GM19324 (cell line): ENCODE measurements around the gene CHD6.
A peak's percentile ranks its signal among the peaks of the same experiment; 100 is the strongest.

ENCODE experiments used
- ATAC-seq: cut with Tn5 transposase; IDR thresholded peaks from one replicate; pipeline ENCODE4 v1.9.1; 2021; ENCODE audit warnings: mild to moderate bottlenecking, moderate library complexity; ENCODE audit not compliant: unreplicated experiment, low FRiP score

The CHD6 gene

DNA sequence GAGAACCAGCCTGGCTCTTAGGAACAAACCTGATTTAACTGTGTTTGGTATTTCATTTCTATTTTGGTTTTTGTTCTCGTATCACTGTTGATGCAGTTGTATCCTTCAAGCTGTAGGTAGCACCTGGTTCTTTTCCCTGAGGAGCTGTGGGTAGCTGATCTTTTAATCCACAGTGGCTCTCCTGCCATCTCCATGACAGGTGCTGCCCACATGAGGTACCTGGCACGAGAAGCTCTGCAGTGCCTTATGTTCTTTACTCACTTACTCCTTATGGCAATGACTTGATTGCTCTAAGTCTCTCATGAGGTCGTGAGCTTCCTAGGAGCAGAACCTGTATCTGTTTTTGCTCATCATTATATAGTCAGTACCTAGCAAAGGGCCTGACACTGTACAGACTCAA lies 177.3 kb downstream of the CHD6 start:
- no peak for ATAC-seq

DNA sequence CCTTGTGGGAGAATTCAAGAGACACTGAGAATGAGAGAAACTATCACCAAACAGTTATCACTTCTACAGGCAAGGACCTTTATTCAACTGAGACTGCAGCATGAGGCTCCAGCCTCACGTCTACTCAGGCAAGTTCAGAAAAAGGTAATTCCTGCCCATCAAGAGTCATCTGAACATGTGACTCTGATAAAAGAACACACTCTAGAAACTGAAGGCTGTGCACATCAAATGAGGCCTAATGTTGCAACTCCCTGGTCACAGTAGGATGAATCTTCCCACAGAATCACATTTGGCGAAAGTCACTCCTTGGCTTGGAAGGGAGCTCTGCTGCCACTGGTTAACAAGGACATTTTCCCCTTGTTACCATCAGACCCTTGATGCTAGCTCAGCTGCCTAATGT lies 180.3 kb downstream of the CHD6 start:
- ATAC-seq = no peak

DNA sequence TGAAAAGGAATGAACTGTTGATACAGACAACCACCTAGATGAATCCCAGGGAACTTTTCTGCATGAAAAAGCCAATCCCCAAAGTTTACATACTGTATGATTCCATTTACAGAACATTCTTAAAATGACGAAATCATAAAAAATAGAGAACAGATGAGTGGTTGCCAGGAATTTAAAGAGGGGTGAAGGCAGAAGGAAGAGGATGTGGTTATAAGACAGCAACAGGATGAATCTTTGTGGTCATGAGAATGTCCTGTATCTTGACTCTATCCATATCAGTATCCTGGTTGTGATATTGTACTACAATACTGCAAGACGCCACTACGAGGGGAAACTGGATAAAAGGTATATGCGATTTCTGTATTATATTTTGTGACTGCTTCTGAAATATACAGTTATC lies 181.5 kb downstream of the CHD6 start:
- ATAC-seq = no peak

DNA sequence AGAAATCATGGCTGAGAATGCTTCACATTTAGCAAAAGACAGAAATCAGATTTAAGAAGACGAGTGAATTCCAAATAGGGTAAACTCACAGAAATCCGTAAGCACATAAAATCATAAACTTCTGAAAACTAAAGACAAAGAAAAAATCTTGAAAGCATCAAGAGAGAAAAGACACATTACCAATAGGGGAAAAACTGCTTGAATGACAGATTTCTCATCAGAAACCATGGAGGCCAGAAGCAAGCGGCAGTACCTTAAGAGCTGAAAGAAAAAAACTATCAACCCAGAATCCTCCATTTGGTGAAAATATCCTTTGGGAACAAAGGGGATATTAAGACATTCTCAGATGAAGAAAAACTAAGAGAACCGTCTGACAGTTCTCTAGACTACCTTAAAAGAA lies 185.0 kb downstream of the CHD6 start:
- ATAC-seq = no peak

DNA sequence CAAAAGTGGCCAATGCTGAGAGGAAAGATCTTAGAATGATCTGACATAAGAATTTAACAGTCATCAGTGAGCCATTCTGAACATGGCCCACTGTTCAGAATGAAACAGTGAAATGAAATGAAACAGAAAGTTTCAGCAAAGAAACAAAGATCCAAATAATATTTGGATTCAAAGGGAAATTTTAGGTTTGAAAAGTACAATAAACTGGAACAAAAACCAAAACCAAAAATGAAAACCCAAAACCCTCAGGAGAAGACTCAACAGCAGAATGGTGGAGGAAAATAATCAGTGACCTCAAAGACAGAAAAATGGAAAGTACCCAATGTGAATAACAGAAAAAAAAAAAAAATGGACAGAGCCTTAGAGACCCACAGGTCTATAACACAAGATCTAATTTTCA lies 185.4 kb downstream of the CHD6 start:
- ATAC-seq = no peak

DNA sequence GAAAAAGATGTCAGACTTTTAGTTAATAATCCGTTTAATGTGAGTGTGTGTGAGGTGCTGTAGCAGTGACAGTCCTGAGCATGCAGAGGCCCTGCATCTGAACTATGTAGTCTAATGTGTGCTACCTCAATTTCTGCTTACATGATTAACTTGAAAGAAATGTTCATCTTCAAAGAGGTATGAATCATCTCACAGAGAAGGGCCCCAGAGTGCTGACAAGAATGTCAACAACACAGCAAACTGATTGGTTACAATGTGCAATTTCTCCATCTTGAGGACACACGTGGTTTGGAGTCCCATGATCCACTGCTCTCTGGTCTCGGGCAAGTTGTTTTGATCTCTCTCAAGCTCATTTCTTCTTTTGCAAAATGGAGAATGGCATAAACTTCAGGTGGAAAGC lies 189.9 kb downstream of the CHD6 start:
- no peak for ATAC-seq

DNA sequence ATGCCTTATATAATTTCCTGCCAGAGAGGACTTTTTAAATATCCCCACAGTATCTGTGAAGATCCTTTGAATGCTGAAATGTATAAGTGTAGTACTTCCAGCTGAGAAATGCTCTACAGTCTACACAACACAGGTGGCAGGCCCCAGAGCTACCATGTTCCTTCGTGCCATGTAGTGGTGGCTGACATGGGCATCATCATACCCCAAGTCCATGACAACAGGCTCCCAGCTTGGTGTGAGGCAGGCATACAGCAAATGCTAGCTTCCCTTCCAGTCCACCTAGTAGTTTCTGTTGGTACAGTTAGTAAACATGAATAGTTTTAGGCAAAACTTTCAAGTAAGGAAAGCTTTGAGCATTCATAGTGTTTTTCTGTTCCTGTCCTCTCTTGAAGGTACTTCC lies 190.3 kb downstream of the CHD6 start:
- ATAC-seq = no peak

DNA sequence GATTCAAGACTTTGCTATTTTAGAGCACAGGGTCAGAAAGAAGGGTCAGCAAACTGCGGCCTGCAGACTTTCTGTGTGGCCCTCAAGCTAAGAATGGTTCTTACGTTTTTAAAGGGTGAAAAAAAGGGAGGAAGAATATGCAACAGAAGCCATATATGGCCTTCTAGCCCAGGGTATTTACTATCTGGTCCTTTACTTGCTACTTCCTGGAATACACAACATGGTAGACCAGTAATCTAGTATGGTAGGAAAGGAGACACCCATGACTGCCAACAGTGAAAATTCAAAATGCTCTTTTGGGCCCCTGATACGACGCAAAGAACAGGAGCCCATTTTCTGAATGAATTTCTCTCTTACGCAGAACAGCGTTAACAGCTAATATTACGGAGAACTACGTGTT lies 191.2 kb downstream of the CHD6 start:
- no peak for ATAC-seq

DNA sequence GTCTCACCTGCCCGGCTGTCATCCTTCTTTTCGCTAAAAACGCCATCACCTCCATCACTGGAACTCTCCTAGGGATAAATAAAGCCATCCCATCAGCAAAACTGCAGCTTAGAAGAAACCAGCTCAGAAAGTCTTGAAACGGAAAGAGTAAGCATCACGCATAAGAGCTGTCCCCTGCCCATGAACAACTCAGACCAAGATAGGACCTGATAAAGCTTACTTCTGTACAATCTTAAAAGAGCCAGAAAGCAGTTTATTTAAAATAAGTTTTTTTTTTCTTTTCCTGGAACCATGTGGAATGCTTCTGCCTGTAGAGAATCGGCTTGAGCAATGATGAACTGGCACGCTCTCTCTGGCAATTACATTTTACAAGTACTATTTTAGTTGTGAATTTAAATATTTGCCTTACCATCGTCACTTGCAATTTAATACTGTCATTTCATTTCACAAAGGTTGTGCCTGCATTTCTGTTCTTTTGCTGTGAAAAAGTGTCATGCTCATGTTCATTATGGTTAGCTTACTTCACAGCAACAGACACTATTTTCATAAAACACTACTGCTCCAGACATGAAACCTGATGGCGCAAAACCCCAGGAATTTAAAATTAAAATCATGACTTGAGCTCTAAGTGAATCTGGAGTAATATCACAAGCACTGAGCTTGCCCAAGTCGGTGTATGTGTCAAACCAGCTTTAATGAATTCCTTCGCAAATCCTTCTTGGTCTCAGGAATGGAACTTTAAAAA lies 191.9 kb downstream of the CHD6 start:
- no peak for ATAC-seq

DNA sequence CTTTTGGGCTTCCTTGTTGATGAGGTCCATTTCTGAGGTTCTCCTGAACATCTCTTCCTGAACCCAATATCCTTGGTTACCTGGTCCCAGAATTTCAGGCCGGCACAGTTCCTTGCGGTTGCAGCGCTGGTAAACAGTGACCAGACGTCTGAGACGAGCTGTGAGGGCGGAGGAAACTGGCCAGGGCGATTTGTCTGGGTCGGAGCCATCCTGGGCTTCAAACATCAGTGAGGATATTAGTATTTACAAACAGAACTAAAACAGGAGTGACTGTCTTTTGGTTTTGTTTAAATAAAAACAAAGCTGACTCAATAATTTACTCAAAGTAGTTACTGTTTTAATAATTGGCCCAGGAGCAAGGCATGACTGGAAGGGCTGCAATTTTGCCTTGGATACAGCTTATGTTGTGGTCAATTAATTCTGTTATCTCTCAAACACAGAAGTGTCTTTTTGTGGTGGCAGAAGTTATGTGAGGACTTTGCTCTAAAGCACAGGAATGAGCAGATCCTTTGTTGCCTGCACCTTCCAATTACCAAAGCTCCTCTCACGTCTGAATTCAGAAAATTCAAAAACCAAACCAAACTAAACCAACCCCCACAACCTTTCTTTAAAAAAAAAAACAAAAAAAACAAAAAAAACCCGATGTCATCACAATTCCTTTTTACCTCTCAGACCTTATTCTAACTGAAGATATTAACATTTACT lies 192.8 kb downstream of the CHD6 start:
- no peak for ATAC-seq

DNA sequence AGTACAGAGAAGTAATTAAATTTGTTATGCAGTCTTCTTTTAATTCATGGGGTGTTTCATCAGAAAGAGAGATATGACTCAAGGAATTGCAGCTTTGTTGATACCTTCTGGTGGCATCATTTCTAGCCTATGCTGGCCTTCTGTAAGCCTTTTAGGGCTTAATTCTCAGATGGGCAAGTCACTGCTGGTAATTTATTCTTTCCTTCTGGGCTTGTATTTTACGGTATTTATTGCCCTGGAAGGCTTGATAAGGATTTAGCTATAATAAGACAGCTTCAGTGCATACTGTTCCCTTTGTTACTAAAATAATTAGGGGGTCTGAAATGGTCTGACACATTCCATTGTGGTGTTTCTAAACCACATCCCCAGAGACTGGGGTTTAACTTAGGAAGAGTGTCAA lies 193.6 kb downstream of the CHD6 start:
- ATAC-seq = no peak

DNA sequence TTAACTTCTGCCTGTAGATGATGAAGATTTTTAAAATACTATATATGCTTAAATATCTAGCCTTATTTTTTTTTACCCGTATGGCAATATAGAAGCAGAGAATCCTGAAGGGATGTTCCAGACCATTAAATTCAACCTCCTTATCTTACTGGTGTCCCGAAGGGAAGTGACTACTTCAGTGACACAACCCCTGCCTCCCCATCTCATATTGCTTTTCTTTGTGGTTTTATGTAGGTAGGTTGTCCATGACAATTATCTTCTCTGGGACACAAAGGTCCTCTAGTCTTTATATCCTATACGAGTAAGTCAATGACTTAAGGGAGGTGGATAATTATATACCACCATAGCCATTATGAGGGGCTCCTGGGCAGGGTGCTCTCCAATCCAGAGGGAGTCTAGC lies 194.2 kb downstream of the CHD6 start:
- ATAC-seq = no peak

DNA sequence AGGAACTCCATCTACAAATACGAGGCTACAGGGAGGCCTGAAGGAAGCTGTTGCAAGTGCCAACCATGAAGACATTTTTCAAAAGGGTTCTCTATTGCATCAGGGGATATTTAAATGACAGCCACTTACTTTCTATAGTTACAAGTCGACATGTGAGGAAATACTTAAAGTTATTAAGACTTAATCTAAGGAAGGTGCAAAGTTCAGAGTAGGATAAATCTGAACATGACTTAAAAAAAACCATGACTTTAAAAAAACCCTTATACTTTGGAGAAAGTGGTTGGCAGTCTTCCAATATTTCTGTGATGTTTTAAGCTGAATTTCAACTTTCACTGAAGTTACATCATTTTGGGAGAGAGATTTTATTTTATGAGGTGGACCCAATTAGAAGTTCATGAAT lies 195.2 kb downstream of the CHD6 start:
- no peak for ATAC-seq

DNA sequence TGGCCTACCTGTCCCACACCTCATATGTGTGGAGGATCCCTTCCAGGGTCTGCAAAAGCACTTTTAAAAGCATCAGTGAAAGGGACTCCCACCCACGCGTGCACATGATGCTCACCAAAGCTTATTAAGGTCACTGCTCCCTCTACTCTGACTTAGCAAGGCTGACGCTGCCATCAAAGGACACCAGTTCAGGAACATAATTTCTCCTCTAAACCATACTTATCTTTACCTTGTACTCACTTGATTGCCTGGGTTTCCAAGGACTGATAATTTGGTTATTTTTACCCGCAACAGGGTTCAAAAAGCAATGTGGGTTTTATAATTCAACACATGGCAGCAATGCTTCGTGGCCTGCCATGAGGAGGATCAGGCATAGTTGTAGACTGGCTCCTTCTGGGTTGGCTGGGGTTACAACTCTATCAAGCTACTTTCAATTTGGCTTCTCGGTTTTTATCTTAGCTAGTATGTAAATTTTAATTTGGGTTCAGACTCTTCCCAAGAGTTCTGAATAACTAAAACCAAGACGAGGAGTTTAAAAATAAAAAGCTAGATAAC lies 199.4 kb downstream of the CHD6 start:
- ATAC-seq = no peak

DNA sequence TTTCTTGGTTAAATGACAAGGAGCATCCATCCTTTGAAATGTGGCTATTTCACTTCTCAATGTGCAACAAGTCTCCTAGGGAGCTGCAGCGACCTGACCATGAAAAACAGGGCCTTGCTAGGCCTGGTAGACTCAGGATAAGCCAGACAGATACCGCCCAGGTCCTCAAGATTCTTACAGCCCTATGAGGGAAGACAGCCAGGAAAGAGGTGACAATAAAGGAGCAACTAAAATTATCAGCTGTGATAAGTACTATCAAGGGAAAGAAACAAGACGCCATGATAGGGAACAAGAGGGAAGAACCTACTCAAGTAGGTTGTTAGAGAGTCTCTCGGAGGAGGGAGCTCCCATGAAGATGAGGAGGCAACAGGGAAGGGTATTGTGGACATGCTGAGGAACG lies 200.1 kb downstream of the CHD6 start:
- ATAC-seq = no peak

DNA sequence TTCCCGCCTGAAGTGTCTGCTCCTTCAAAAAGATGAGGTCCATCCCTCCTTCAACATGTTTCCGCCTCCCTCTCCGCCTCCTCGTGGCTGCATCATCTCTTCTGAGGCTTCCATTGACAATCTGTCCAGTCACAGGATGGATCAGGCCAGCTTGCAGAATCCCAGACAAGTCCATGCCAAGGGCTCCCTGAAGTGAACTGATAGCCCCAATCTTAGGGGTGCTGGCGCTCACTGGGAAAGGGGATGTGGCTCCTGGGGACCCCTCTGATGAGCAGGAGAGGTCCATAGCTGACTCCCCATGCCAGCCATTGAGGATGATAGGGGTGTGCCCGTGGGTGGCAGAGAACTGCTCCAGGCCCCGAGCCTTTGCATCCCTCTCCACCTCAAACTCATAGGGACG lies 203.0 kb downstream of the CHD6 start:
- ATAC-seq = no peak

DNA sequence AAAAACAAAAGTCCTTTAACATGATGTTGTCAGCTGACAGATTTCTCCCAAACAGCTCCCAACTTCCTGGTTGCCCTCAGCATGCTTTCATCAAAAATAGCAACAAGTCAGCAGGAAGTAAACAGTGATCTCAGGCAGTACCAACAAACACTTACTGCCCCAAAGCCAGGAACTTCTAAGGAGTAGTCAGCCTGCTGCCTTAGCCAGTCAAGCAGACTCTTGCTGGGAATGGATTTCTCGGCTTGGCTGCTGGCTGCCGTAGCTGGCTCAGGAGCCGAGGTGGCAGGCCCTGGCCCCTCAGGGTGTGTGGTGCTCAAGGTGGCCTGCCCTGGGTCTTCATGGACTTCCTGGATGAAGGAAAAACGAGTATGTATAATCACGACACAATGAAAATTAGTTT lies 205.0 kb downstream of the CHD6 start:
- no peak for ATAC-seq

DNA sequence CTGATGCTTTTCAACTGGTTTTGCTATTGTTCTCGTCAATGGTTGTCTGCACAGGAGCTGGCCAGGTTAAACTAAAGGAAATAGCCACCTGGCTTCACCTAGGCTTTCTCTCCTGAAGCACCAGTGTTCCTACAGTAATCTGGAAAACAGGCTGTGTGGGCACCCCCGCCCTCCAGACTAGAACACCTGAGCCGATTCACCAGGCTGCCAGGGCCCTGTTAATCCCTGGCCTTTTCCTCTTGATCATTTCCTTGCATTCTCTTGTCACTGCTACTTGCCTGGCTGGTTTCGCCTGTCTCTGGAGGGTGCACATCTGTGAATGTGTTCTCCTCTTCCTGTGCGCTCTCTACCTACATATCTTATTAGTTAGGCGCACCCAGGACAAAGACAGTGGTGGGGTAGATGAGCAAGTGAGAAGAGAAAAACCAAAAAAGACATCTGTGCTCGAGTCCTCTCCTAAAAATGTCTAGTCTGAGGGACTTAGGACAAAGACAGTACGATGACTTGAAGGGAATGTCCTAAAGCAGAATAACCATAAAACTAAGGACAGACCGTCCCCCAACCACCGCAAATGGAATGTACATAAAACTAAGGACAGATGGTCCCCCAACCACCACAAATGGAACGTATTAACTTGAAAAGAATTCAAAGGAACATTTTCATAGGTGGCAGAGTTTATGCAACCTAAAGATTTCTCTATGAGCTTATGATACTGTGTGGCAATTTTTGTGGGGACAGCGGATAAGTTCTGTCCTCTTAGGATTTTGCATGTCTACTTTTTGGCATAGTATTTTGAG lies 205.7 kb downstream of the CHD6 start:
- no peak for ATAC-seq

DNA sequence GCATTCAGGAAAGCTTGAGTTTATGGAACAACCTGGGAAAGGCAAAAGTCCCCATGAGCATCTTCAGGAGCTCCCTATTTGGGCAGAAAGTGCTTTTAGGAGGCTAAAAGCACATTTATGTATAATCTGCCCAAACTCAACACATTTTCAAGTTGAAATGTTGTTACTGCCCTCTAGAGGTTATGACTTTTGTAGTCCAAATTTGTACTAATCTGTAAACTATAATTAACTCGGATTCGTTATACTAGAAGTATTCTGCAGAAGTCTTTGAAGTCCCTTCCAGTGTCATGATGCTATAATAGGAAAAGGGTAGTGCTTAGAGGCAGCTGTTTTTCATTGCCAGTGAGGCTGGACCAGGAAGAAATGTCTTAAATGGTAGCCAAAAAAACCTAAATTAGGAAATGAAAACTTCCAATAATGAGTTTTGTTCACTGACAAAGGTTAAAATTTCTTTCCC lies 206.8 kb downstream of the CHD6 start:
- ATAC-seq = no peak

DNA sequence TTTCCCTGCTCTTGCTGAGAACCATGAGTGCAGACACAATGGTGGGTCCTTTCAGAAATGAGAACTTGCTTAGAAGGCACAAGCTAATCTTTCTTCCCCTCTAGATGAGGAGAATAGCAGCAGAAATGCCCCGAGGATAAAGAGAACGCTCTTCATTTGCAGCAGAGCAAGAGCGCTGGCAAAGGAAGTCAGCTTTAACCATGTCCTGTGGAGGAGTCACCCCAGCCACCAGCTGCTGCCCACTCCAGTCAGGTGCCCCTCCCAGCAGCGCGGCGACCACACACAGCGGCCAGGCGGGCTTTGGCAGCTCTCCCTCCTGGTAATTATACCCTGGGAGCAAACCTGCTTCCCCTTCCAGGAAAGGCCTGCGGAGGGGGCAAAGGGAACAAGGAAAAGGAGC lies 209.2 kb downstream of the CHD6 start:
- ATAC-seq = no peak

DNA sequence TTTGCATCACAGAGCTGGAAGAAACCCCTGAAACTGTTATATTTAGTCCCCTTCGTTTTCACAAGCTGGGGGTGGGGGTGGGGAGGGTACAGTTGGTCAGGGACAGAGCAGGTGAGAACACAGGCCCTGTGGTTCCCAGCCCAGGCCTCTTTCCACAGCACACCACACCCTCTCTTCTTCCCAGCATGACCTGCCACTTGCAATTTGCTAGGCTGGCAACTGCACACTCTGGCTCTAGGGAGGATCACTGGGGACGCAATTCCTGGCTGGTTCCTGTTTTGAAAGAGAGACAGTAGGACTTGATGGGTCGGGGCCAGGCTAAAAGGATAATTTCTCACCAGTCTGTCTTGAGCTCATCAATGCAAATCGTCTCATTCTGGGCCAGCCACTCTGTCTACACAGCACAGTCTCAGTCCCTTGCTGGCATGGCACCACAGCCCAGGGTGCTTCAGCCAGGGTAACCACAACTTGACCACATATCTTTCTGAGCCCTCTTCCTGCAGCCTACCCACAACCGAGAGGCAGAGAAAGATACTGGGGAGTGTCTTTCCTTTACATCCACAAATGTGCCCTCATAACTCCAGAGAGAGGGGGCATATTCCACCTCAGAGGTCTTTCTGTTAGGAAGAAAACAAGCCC lies 209.9 kb downstream of the CHD6 start:
- ATAC-seq = peak; percentile 85
